Brain microvascular endothelial cell (primary cell): ENCODE results near the gene MIER1.
A peak's percentile ranks its signal among the peaks of the same experiment; 100 is the strongest.

ENCODE experiments used
- DNase-seq: peaks from one replicate; pipeline ENCODE4 v3.0.0-alpha.2; 2020
- H3K27ac ChIP-seq: fragments of 250-450 bp; sonication (Bioruptor Pico); 2 replicates; pipeline ENCODE4 v1.5.1; 2020; ENCODE audit warnings: mild to moderate bottlenecking, moderate library complexity
- H3K27me3 ChIP-seq: fragments of 250-450 bp; sonication (Bioruptor Pico); replicated peaks from 2 replicates; pipeline ENCODE4 v1.5.1; 2020; ENCODE audit warnings: mild to moderate bottlenecking
- H3K36me3 ChIP-seq: fragments of 250-450 bp; sonication (Bioruptor Pico); replicated peaks from 2 replicates; pipeline ENCODE4 v1.5.1; 2020; ENCODE audit warnings: mild to moderate bottlenecking
- H3K4me3 ChIP-seq: 2 replicates; pipeline ENCODE4 v1.5.1; 2011; ENCODE audit warnings: low read depth, mild to moderate bottlenecking, control low read depth, low read length, moderate library complexity
- in situ Hi-C: cut with HindIII; loops from 2 replicates; pipeline ENCODE4 v1.10.0; 2017; ENCODE audit warnings: low sequenced_read_pairs, low pct_ligation_motif_present
- TF ChIP-seq, protein P1 (sequence below): IDR thresholded peaks from 2 replicates; pipeline ENCODE4 v1.5.1; 2011; ENCODE audit warnings: low read depth, mild to moderate bottlenecking, moderate library complexity, low read length, control low read depth, inconsistent platforms; ENCODE audit errors: missing control alignments

Gene MIER1

DNA sequence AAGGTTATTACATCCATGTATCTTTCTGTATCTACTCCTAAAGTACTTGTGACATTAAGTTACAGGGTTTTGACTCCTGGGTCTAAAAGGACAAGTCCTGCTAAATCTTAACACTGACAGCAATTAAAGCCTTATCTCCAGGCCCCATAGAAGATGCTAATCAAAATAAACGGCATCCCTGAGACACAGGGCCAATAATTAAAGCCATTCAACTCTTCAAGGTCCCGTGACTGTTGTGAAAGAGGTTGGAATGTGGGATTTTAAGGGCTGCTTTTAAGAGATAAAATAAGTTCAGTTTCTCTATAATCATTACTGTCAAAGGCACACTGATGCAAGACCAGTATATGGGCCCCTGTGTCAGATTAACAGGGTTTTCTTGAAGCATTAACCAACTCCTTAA is 8.5 kb upstream of the MIER1 start:
- TF ChIP-seq, protein P1, sequence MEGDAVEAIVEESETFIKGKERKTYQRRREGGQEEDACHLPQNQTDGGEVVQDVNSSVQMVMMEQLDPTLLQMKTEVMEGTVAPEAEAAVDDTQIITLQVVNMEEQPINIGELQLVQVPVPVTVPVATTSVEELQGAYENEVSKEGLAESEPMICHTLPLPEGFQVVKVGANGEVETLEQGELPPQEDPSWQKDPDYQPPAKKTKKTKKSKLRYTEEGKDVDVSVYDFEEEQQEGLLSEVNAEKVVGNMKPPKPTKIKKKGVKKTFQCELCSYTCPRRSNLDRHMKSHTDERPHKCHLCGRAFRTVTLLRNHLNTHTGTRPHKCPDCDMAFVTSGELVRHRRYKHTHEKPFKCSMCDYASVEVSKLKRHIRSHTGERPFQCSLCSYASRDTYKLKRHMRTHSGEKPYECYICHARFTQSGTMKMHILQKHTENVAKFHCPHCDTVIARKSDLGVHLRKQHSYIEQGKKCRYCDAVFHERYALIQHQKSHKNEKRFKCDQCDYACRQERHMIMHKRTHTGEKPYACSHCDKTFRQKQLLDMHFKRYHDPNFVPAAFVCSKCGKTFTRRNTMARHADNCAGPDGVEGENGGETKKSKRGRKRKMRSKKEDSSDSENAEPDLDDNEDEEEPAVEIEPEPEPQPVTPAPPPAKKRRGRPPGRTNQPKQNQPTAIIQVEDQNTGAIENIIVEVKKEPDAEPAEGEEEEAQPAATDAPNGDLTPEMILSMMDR, result no peak
- Histone ChIP-seq H3K27me3 (no peaks in the 10 kb centered on the region), H3K4me3 (no peak overlapping the region), H3K36me3 (no peaks in the 10 kb centered on the region), H3K27ac (no peak overlapping the region)
- in situ Hi-C loops, result no loop called here
- no peak for DNase-seq

DNA sequence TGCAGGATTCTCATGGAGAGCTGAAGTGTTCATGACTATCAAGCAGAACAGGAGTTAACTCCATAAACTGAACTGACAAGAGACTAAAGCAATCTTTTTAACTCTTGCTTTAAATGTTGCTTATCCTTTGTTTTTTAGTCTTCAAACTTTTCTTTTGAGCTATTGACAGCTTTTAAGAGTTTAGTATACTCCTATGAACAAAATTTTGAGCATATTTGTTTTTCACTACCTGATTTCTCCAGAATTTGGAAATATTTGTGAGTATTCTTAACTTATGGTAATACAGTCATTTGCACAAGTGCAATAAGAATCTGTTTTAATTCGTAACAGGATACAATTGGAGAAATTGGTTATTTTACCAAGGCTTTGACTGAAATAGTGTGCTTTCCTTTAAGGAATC is 7.3 kb upstream of the MIER1 start:
- DNase-seq, result no peak
- in situ Hi-C loops, result no loop called here
- no peak overlapping the region for H3K4me3 ChIP-seq
- H3K36me3 ChIP-seq, result no peaks in the 10 kb centered on the region
- H3K27ac ChIP-seq, result no peak overlapping the region
- TF ChIP-seq, protein P1, result no peak
- no peaks in the 10 kb centered on the region for H3K27me3 ChIP-seq

DNA sequence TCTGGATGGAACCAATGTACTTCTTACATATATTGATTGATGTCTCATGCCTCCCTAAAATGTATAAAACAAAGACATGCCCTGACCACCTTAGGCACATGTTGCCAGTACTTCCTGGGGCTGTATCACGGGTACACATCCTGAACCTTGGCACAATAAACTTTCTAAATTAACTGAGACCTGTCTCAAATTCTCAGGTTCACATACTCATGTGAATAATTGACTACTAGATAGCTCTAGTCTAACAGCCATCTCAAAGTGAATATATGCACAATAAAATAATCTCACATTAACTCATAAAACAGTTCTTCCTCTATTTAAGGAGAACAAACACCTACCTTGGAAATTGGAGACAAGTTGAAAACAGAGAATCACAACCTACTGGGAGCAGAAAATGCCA is 5.7 kb upstream of the MIER1 start:
- in situ Hi-C loops, result no loop called here
- TF ChIP-seq, protein P1, result no peak

DNA sequence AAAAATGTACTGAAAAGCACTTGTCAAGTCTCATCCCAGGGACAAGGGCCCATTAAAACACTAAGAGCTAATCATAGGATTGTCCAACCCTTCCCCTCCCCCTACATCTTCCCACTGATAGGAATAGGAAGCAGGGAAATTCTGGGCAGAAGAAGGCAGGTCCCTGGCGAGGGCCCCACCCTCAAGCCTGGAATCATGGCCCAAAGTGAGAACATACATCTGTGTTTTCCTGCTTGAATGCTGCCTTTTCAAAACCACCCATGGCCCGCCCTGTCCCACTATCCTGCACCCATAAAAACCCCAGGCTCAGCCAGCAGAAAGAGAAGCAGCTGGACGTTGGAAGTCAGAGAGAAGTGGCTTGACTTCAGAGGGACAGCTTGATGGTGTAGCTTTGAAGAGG is 5.0 kb upstream of the MIER1 start:
- Histone ChIP-seq H3K27ac (no peak overlapping the region), H3K27me3 (no peaks in the 10 kb centered on the region), H3K36me3 (no peaks in the 10 kb centered on the region), H3K4me3 (no peak overlapping the region)
- TF ChIP-seq, protein P1, result no peak
- no peak for DNase-seq
- in situ Hi-C loops, result no loop called here

More for the DNA sequence above, 5.7 kb upstream of the MIER1 start:
- DNase-seq, result no peak
- Histone ChIP-seq H3K4me3 (no peak overlapping the region), H3K27me3 (no peaks in the 10 kb centered on the region), H3K27ac (no peak overlapping the region), H3K36me3 (no peaks in the 10 kb centered on the region)

DNA sequence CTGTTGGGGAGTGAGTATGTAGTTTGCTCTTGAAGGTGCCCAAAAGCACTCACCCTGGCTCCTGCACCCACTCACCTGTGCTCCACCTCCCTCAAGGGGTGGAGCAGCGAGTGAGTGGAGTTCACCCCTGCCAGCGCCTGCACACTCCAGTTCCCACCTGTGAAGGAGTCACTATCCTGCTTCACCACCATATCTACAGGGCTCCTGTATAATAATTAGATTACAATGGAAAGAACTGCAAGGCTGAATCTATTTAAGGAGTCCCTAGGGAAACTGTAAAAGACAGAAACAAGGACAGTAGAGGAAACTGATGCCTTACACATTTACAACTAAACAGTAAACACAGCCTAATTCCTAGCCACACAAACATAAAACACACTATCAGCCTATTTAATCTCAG is 4.2 kb upstream of the MIER1 start:
- TF ChIP-seq, protein P1, result no peak
- no peak overlapping the region for H3K4me3 ChIP-seq
- no peak for DNase-seq
- H3K27ac ChIP-seq, result no peak overlapping the region
- H3K27me3 ChIP-seq, result no peaks in the 10 kb centered on the region
- no peaks in the 10 kb centered on the region for H3K36me3 ChIP-seq
- in situ Hi-C loops, result no loop called here

DNA sequence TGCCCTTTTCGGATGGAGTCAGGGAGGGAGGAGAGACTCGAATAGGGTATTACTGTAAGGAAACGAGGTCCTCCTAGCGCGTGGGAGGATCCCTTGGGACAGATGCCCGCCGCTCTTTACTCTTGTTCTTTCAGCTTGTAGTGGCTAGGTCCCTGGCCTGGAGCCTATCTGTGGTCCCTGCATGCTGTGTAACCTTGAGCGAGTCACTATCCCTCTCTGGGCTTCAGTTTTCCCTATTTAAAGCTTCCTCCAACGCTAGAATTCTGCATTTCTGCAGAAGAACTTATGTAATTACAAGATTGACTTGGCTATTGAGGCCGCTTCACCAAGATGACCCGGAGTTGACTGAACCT is 744 bp downstream of the MIER1 start:
- H3K27ac ChIP-seq, result peak overlapping the region; percentile 90
- peak overlapping the region; percentile 96 for H3K4me3 ChIP-seq
- no peak for DNase-seq
- no peaks in the 10 kb centered on the region for H3K27me3 ChIP-seq
- TF ChIP-seq, protein P1, result no peak
- H3K36me3 ChIP-seq, result no peaks in the 10 kb centered on the region
- in situ Hi-C loops, result no loop called here
